Loucy (cell line): ENCODE measurements around the gene TAP1.

Experiments used
- H2AFZ ChIP-seq: fragments of 200-600 bp; sonication (generic); 2 replicates; pipeline ENCODE4 v1.6.0; 2016; ENCODE audit warnings: antibody characterized with exemption, mild to moderate bottlenecking, low read length, moderate library complexity
- H3F3A ChIP-seq: fragments of 200-600 bp; 2 replicates; pipeline ENCODE4 v1.6.0; 2016; ENCODE audit warnings: antibody characterized with exemption, low read depth, mild to moderate bottlenecking
- H3K27me3 ChIP-seq: fragments of 200-600 bp; sonication (generic); 2 replicates; pipeline ENCODE4 v1.6.1; 2014; ENCODE audit warnings: low read length, mild to moderate bottlenecking; ENCODE audit not compliant: insufficient read depth, poor library complexity, severe bottlenecking
- H3K36me3 ChIP-seq: fragments of 200-600 bp; sonication (generic); 2 replicates; pipeline ENCODE4 v1.6.1; 2016; ENCODE audit warnings: low read length; ENCODE audit not compliant: insufficient read depth
- H3K4me1 ChIP-seq: fragments of 200-600 bp; sonication (generic); 2 replicates; pipeline ENCODE4 v1.5.1; 2014; ENCODE audit warnings: low read length, mild to moderate bottlenecking; ENCODE audit not compliant: insufficient read depth, poor library complexity, severe bottlenecking
- H3K4me2 ChIP-seq: fragments of 200-600 bp; sonication (generic); 2 replicates; pipeline ENCODE4 v1.6.0; 2014; ENCODE audit warnings: antibody characterized with exemption, low read length, low read depth, mild to moderate bottlenecking; ENCODE audit not compliant: poor library complexity, severe bottlenecking
- H3K4me3 ChIP-seq: fragments of 200-600 bp; sonication (generic); 2 replicates; pipeline ENCODE4 v1.5.1; 2014; ENCODE audit warnings: low read length, mild to moderate bottlenecking, mixed read lengths; ENCODE audit not compliant: poor library complexity, severe bottlenecking
- H3K79me2 ChIP-seq: fragments of 200-600 bp; sonication (generic); 2 replicates; pipeline ENCODE4 v1.6.1; 2014; ENCODE audit warnings: low read length; ENCODE audit not compliant: insufficient read depth
- H3K9ac ChIP-seq: fragments of 200-600 bp; sonication (generic); 2 replicates; pipeline ENCODE4 v1.6.0; 2014; ENCODE audit warnings: mild to moderate bottlenecking, low read depth, low read length, moderate library complexity; ENCODE audit not compliant: poor library complexity, severe bottlenecking
- H3K9me2 ChIP-seq: fragments of 200-600 bp; sonication (generic); replicated peaks from 2 replicates; pipeline ENCODE4 v1.6.1; 2016; ENCODE audit warnings: low read depth, low read length, mixed read lengths
- H3K9me3 ChIP-seq: fragments of 200-600 bp; sonication (generic); 2 replicates; pipeline ENCODE4 v1.6.1; 2014; ENCODE audit warnings: mild to moderate bottlenecking, antibody characterized with exemption, low read length, low read depth; ENCODE audit not compliant: insufficient read depth
- H4K20me1 ChIP-seq: fragments of 200-600 bp; sonication (generic); 2 replicates; pipeline ENCODE4 v1.6.0; 2014; ENCODE audit warnings: antibody characterized with exemption, low read length, mild to moderate bottlenecking; ENCODE audit not compliant: insufficient read depth, poor library complexity, severe bottlenecking
- CTCF ChIP-seq: fragments of 200-600 bp; sonication (generic); conservative IDR thresholded peaks from 2 replicates; pipeline ENCODE4 v1.5.1; 2014; ENCODE audit warnings: mild to moderate bottlenecking, antibody characterized with exemption, low read length
- EZH2phosphoT487 ChIP-seq: fragments of 200-600 bp; IDR thresholded peaks from 2 replicates; pipeline ENCODE4 v1.6.1; 2018; ENCODE audit warnings: antibody characterized with exemption, mild to moderate bottlenecking, moderate library complexity, borderline replicate concordance

Gene TAP1

GRCh38 chr6:32836873-32837272 is 16.6 kb downstream of the TAP1 start:
- H3K9ac ChIP-seq: peak overlapping the region; percentile 100
- peaks cover 72% of the 10 kb centered on the region for H3K79me2 ChIP-seq
- peaks cover 81% of the 10 kb centered on the region for H3K4me1 ChIP-seq

GRCh38 chr6:32835167-32835893 is 18.2 kb downstream of the TAP1 start:
- Histone ChIP-seq H3K4me3 (peak overlapping the region; percentile 90), H3K9me3 (no peaks in the 10 kb centered on the region), H2AFZ (no peak overlapping the region), H3K9ac (peak overlapping the region; percentile 100), H3F3A (no peaks in the 10 kb centered on the region), H3K36me3 (peaks cover 11% of the 10 kb centered on the region; the same call in 1 of the 2 replicates), H3K9me2 (no peaks in the 10 kb centered on the region), H3K79me2 (peaks cover 57% of the 10 kb centered on the region), H3K27me3 (no peaks in the 10 kb centered on the region), H3K4me1 (peaks cover 65% of the 10 kb centered on the region), H3K4me2 (peak overlapping the region; percentile 92), H4K20me1 (no peaks in the 10 kb centered on the region)
- TF ChIP-seq CTCF (no peak), EZH2phosphoT487 (no peak)

More at GRCh38 chr6:32836873-32837272, 16.6 kb downstream of the TAP1 start:
- H3K9me3 ChIP-seq: no peaks in the 10 kb centered on the region
- H4K20me1 ChIP-seq: peaks cover 5% of the 10 kb centered on the region
- 0 out of 2 replicates have a peak, but pooled peaks cover 3% of the 10 kb centered on the region for H3F3A ChIP-seq
- H3K27me3 ChIP-seq: no peaks in the 10 kb centered on the region
- peaks cover 10% of the 10 kb centered on the region for H3K36me3 ChIP-seq
- H3K4me3 ChIP-seq: peak overlapping the region; percentile 90
- TF ChIP-seq CTCF: no peak
- TF ChIP-seq EZH2phosphoT487: no peak
- H2AFZ ChIP-seq: no peak overlapping the region
- no peaks in the 10 kb centered on the region for H3K9me2 ChIP-seq
- peak overlapping the region; percentile 92 for H3K4me2 ChIP-seq

GRCh38 chr6:32833664-32834063 is 19.8 kb downstream of the TAP1 start:
- H2AFZ ChIP-seq: no peak overlapping the region
- H3K27me3 ChIP-seq: no peaks in the 10 kb centered on the region
- H3K36me3 ChIP-seq: peaks cover 26% of the 10 kb centered on the region; the same call in 1 of the 2 replicates
- H4K20me1 ChIP-seq: no peaks in the 10 kb centered on the region
- peaks cover 50% of the 10 kb centered on the region for H3K4me1 ChIP-seq
- H3K4me3 ChIP-seq: no peak overlapping the region
- no peaks in the 10 kb centered on the region for H3K9me3 ChIP-seq
- H3K79me2 ChIP-seq: peaks cover 45% of the 10 kb centered on the region
- no peaks in the 10 kb centered on the region for H3F3A ChIP-seq
- no peak overlapping the region for H3K9ac ChIP-seq
- H3K9me2 ChIP-seq: no peaks in the 10 kb centered on the region
- peak overlapping the region; percentile 92 for H3K4me2 ChIP-seq
- TF ChIP-seq CTCF: no peak
